Right lobe of liver (tissue), 4 donors: Measurements from ENCODE around the gene PRF1.

ENCODE experiments used
- CTCF ChIP-seq, 4 donors: fragments of 200-600 bp in 3 of 4; fragments of 450-650 bp in 1 of 4; IDR thresholded peaks; one replicate each; pipeline versions ENCODE4 v1.5.1 to v1.8.0; 2016 to 2022; ENCODE audit warnings: antibody characterized with exemption in 4 of 4, mild to moderate bottlenecking in 2 of 4
- POLR2A ChIP-seq: fragments of 450-650 bp; IDR thresholded peaks from one replicate; pipeline ENCODE4 v1.6.1; 2017; ENCODE audit warnings: antibody characterized with exemption, mild to moderate bottlenecking
- donor health status: DM: no; HTN: no; CAD: no.
- donor health status: DM: no; HTN: no; CAD: no.
- donor health status: DM: no; HTN: yes; CAD: no.

GRCh38 chr10:70575874-70576802 lies 26.4 kb downstream of the PRF1 start:
- no peak for TF ChIP-seq CTCF (IDR thresholded peaks at IDR 0.05)
- no peak for TF ChIP-seq POLR2A
